ENCODE measurements around the gene HS2ST1. TPM values are rescaled to one million over a fixed set of nuclear protein-coding genes. Genes with fewer than 3 reads are reported as not detected.
"Not testable (repeated sequence)": the region's sequence is repeated elsewhere in the genome, so short reads cannot be mapped to it uniquely, and the experiment has no call there.

HS2ST1 gene
- total RNA-seq, 1 experiment from 2014 or later, result 35.0 TPM

DNA sequence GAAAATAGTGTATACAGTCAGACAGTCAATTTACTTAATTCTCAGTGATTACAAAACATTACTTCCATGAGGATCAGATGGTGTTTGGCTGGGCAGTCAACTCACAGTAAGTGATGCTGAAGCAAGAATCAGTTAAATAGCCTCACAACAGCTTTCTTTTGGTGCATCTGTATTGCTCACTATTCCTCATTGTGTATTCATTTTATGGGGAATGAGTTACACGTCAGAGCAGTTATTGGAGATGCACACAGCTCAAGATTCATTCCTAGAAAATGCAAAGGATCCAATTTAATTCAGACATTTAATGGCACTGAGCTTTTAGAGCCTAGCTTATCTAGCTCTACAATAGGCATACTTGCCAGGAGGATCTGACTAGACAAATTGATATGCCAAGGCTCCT lies 150.6 kb downstream of the HS2ST1 start:
- no peaks in the 10 kb centered on the region for H3F3A ChIP-seq (ENCODE audit: insufficient read depth, low read depth)
- H3K27ac ChIP-seq, result no peak overlapping the region
- H3K4me2 ChIP-seq, result no peak overlapping the region
- H3K79me2 ChIP-seq (ENCODE audit: low read depth), result peaks cover 4% of the 10 kb centered on the region; the same call in 1 of the 2 replicates
- 0 out of 2 replicates have a peak, but pooled peaks cover 6% of the 10 kb centered on the region for H3K4me1 ChIP-seq (replicated peaks; ENCODE audit: insufficient read depth)
- POLR2A ChIA-PET (ENCODE audit: unreplicated experiment), result no interaction called here
- CTCF ChIA-PET, result interaction anchor here (0.6 kb wide), 1 partner anchor 361 kb away, joined by 3 read pairs; the partner anchor contains the start of gene SH3GLB1
- no peaks in the 10 kb centered on the region for H3K9me2 ChIP-seq (ENCODE audit: insufficient read depth)
- BruUV-seq (replicated peaks), result no TSS peak
- TF ChIP-seq, protein P1, sequence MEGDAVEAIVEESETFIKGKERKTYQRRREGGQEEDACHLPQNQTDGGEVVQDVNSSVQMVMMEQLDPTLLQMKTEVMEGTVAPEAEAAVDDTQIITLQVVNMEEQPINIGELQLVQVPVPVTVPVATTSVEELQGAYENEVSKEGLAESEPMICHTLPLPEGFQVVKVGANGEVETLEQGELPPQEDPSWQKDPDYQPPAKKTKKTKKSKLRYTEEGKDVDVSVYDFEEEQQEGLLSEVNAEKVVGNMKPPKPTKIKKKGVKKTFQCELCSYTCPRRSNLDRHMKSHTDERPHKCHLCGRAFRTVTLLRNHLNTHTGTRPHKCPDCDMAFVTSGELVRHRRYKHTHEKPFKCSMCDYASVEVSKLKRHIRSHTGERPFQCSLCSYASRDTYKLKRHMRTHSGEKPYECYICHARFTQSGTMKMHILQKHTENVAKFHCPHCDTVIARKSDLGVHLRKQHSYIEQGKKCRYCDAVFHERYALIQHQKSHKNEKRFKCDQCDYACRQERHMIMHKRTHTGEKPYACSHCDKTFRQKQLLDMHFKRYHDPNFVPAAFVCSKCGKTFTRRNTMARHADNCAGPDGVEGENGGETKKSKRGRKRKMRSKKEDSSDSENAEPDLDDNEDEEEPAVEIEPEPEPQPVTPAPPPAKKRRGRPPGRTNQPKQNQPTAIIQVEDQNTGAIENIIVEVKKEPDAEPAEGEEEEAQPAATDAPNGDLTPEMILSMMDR (conservative IDR thresholded peaks at IDR 0.05), result no peak
- TF ChIP-seq EZH2 (IDR thresholded peaks at IDR 0.05; ENCODE audit: low read depth), result no peak
- no peaks in the 10 kb centered on the region for H4K20me1 ChIP-seq (ENCODE audit: insufficient read depth)
- H3K4me3 ChIP-seq, result no peak overlapping the region
- no peak overlapping the region for H2AFZ ChIP-seq
- no peaks in the 10 kb centered on the region for H3K27me3 ChIP-seq (ENCODE audit: insufficient read depth, low read depth)
- intact Hi-C loops (cut with micrococcal nuclease; ENCODE audit: unreplicated experiment), result no loop called here
- no peak for DNase-seq
- no peaks in the 10 kb centered on the region for H3K9me3 ChIP-seq (ENCODE audit: insufficient read depth, low read depth)
- H3K36me3 ChIP-seq (ENCODE audit: low read depth), result no peaks in the 10 kb centered on the region

DNA sequence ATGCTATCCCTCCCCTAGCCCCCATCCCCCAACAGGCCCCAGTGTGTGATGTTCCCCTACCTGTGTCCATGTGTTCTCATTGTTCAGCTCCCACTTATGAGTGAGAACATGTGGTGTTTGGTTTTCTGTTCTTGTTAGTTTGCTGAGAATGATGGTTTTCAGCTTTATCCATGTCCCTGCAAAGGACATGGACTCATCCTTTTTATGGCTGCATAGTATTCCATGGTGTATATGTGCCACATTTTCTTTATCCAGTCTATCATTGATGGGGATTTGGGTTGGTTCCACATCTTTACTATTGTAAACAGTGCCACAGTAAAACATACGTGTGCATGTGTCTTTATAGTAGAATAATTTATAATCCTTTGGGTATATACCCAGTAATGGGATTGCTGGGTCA lies 152.3 kb downstream of the HS2ST1 start:
- POLR2A ChIA-PET (ENCODE audit: unreplicated experiment); CTCF ChIA-PET; H4K20me1 ChIP-seq (ENCODE audit: insufficient read depth): not testable (repeated sequence)

DNA sequence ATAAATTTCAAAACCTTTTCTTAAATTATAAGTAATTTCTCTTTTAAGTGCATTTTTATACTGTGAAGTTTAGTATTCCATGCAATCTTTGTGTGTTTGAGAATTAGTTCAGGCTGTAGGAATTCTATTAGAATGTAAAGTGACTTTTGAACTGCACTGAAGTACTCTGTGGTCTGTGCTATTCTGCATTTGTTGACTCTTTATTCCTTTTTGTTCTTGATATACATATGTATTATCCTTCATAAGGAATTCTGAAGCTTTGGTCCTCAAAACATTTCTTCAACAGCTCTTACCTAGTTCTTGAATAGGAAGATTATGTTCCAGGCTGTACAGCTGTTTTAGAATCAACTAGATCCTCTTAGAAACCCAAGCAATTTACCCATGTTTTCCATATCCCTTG lies 158.0 kb downstream of the HS2ST1 start:
- H3K79me2 ChIP-seq (ENCODE audit: low read depth), result no peaks in the 10 kb centered on the region; the same call in 1 of the 2 replicates
- BruUV-seq (replicated peaks), result no TSS peak
- no peaks in the 10 kb centered on the region for H3F3A ChIP-seq (ENCODE audit: insufficient read depth, low read depth)
- CTCF ChIA-PET, result no interaction called here
- no peaks in the 10 kb centered on the region for H3K9me2 ChIP-seq (ENCODE audit: insufficient read depth)
- no peaks in the 10 kb centered on the region; the same call in 1 of the 2 replicates for H4K20me1 ChIP-seq (ENCODE audit: insufficient read depth)
- H2AFZ ChIP-seq, result no peak overlapping the region
- no peak overlapping the region for H3K4me3 ChIP-seq
- no peak overlapping the region for H3K4me2 ChIP-seq
- H3K4me1 ChIP-seq (replicated peaks; ENCODE audit: insufficient read depth), result no peaks in the 10 kb centered on the region
- H3K27me3 ChIP-seq (ENCODE audit: insufficient read depth, low read depth), result no peaks in the 10 kb centered on the region
- POLR2A ChIA-PET (ENCODE audit: unreplicated experiment), result no interaction called here
- DNase-seq, result no peak
- intact Hi-C loops (cut with micrococcal nuclease; ENCODE audit: unreplicated experiment), result loop anchor here (10.0 kb wide), 1 partner anchor 98 kb away; no protein-coding TSS in a partner anchor
- H3K9me3 ChIP-seq (ENCODE audit: insufficient read depth, low read depth), result no peaks in the 10 kb centered on the region
- no peaks in the 10 kb centered on the region for H3K36me3 ChIP-seq (ENCODE audit: low read depth)
- no peak overlapping the region for H3K27ac ChIP-seq
- TF ChIP-seq, protein P1 (conservative IDR thresholded peaks at IDR 0.05), result no peak
- no peak for TF ChIP-seq EZH2 (IDR thresholded peaks at IDR 0.05; ENCODE audit: low read depth)

More for the DNA sequence above, 152.3 kb downstream of the HS2ST1 start:
- H3K9me3 ChIP-seq (ENCODE audit: insufficient read depth, low read depth); H3F3A ChIP-seq (ENCODE audit: insufficient read depth, low read depth); H3K27ac ChIP-seq; BruUV-seq (replicated peaks); intact Hi-C loops (cut with micrococcal nuclease; ENCODE audit: unreplicated experiment); H3K79me2 ChIP-seq (ENCODE audit: low read depth); H3K9me2 ChIP-seq (ENCODE audit: insufficient read depth); H3K4me2 ChIP-seq; H3K4me1 ChIP-seq (replicated peaks; ENCODE audit: insufficient read depth); DNase-seq; H3K27me3 ChIP-seq (ENCODE audit: insufficient read depth, low read depth); H3K4me3 ChIP-seq; H3K36me3 ChIP-seq (ENCODE audit: low read depth); H2AFZ ChIP-seq: not testable (repeated sequence)

DNA sequence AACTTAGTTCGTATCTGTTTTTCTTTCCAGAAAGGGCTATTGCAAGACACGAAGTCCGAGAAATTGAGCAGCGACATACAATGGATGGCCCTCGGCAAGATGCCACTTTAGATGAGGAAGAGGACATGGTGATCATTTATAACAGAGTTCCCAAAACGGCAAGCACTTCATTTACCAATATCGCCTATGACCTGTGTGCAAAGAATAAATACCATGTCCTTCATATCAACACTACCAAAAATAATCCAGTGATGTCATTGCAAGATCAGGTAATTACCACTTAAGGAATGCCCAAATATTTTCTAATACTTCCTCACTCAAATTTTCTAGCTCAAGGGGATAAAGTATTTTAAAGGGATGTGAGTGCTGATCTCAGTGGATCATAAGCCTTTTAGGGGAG lies 158.5 kb downstream of the HS2ST1 start:
- Histone ChIP-seq H4K20me1 (ENCODE audit: insufficient read depth) (no peaks in the 10 kb centered on the region; the same call in 1 of the 2 replicates), H3K4me3 (no peak overlapping the region), H3K4me1 (replicated peaks; ENCODE audit: insufficient read depth) (no peaks in the 10 kb centered on the region), H3K9me2 (ENCODE audit: insufficient read depth) (no peaks in the 10 kb centered on the region), H3K27me3 (ENCODE audit: insufficient read depth, low read depth) (no peaks in the 10 kb centered on the region), H3K9me3 (ENCODE audit: insufficient read depth, low read depth) (no peaks in the 10 kb centered on the region), H3K36me3 (ENCODE audit: low read depth) (no peaks in the 10 kb centered on the region), H3K27ac (no peak overlapping the region), H3K4me2 (no peak overlapping the region), H2AFZ (no peak overlapping the region), H3F3A (ENCODE audit: insufficient read depth, low read depth) (no peaks in the 10 kb centered on the region), H3K79me2 (ENCODE audit: low read depth) (no peaks in the 10 kb centered on the region; the same call in 1 of the 2 replicates)
- no peak for DNase-seq
- intact Hi-C loops (cut with micrococcal nuclease; ENCODE audit: unreplicated experiment), result loop anchor here (10.0 kb wide), 1 partner anchor 98 kb away; no protein-coding TSS in a partner anchor
- BruUV-seq (replicated peaks), result no TSS peak
- TF ChIP-seq, protein P1 (conservative IDR thresholded peaks at IDR 0.05), result no peak
- TF ChIP-seq EZH2 (IDR thresholded peaks at IDR 0.05; ENCODE audit: low read depth), result no peak
- CTCF ChIA-PET, result no interaction called here
- POLR2A ChIA-PET (ENCODE audit: unreplicated experiment), result no interaction called here

Measured in PC-9 (cell line).